GM21360 (cell line): Measurements from ENCODE around the gene BHLHA15.

Experiments used
- ATAC-seq: cut with Tn5 transposase; IDR thresholded peaks from one replicate; pipeline ENCODE4 v1.9.1; 2021; ENCODE audit warnings: mild to moderate bottlenecking, moderate library complexity; ENCODE audit not compliant: unreplicated experiment

Gene BHLHA15

GRCh38 chr7:98223351-98223897, 12.2 kb downstream of the BHLHA15 start:
- no peak for ATAC-seq

- ATAC-seq = no peak
These were observed 12.9 kb downstream of the BHLHA15 start for GRCh38 chr7:98223898-98224700.

GRCh38 chr7:98224701-98225181, 13.5 kb downstream of the BHLHA15 start:
- ATAC-seq = no peak

GRCh38 chr7:98225913-98226614, 14.8 kb downstream of the BHLHA15 start:
- ATAC-seq = no peak

- ATAC-seq = no peak
These were observed 16.7 kb downstream of the BHLHA15 start for GRCh38 chr7:98227939-98228338.

- ATAC-seq = no peak
These were observed 17.6 kb downstream of the BHLHA15 start for GRCh38 chr7:98228801-98229200.

- no peak for ATAC-seq
These were observed 18.2 kb downstream of the BHLHA15 start for GRCh38 chr7:98229441-98229840.

GRCh38 chr7:98229991-98230745, 18.9 kb downstream of the BHLHA15 start:
- no peak for ATAC-seq

GRCh38 chr7:98230746-98231471, 19.7 kb downstream of the BHLHA15 start:
- no peak for ATAC-seq

GRCh38 chr7:98231493-98232262, 20.4 kb downstream of the BHLHA15 start:
- ATAC-seq = no peak

- ATAC-seq = no peak
These were observed 21.0 kb downstream of the BHLHA15 start for GRCh38 chr7:98232263-98232585.

GRCh38 chr7:98232799-98233198, 21.6 kb downstream of the BHLHA15 start:
- no peak for ATAC-seq

- no peak for ATAC-seq
These were observed 22.2 kb downstream of the BHLHA15 start for GRCh38 chr7:98233219-98234070.

GRCh38 chr7:98234429-98235147, 23.3 kb downstream of the BHLHA15 start:
- ATAC-seq = no peak

- ATAC-seq = no peak
These were observed 24.7 kb downstream of the BHLHA15 start for GRCh38 chr7:98235901-98236300.

GRCh38 chr7:98236355-98237185, 25.3 kb downstream of the BHLHA15 start:
- ATAC-seq = no peak

GRCh38 chr7:98238076-98238475, 26.8 kb downstream of the BHLHA15 start:
- ATAC-seq = no peak
